Measurements from ENCODE around the gene SIK3. TPM values are rescaled to one million over a fixed set of nuclear protein-coding genes. Genes with fewer than 3 reads are reported as not detected.

The SIK3 gene
- total and polyA plus RNA-seq, 2 donors (not counting 3 experiments of a cell fraction or from before 2014, with no cell fraction given): 10.3 to 21.3 TPM

DNA sequence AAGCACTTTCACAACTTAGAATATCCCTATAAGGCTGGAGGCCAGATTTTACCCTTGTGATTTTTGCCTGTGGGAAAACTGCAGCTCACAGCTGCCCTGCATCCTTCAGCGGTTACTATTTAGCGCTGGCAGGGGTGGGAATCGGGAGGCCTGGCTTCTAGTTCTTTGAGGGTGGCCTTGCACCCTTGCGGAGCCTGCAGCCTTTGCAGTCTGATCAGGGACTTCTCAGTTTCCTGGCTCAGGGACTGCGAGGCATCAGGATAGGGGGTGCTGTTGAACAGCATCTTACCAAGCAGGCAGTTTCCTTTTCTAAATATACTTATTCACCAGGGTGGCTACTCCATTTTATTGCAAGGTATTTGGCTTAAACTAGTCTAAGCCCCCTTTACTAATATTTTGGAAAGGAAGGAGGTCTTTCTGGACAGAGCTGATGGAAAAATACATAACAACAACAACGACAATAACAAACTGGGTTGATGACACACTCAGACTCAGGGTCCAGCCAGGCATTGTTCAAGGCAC, 257.9 kb downstream of the SIK3 start:
- H3K9me1 ChIP-seq (replicated peaks; ENCODE audit: control insufficient read depth, extremely low read depth, insufficient read depth, low read length): no peaks in the 10 kb centered on the region
- no peak overlapping the region for H3K4me2 ChIP-seq (ENCODE audit: insufficient read depth, low read length)
- peaks cover 4% of the 10 kb centered on the region for H3K4me1 ChIP-seq (ENCODE audit: control insufficient read depth, extremely low read depth, insufficient read depth, low read length)
- H4K20me1 ChIP-seq (replicated peaks; ENCODE audit: control insufficient read depth, extremely low read depth, insufficient read depth, low read length): no peaks in the 10 kb centered on the region
- CTCF ChIA-PET: interaction anchor here (1.6 kb wide), 1 partner anchor 50 kb away, joined by 11 read pairs; the partner anchor contains the start of gene APOA5
- no peaks in the 10 kb centered on the region for H3K9me3 ChIP-seq (replicated peaks; ENCODE audit: control insufficient read depth, insufficient read depth, low read length)
- H2AFZ ChIP-seq (ENCODE audit: low read depth, low read length): no peak overlapping the region
- POLR2A ChIA-PET: no interaction called here
- peaks cover 0 to 4% of the 10 kb centered on the region in 2 experiments for H3K36me3 ChIP-seq (ENCODE audit: control insufficient read depth in 2 of 2, extremely low read depth in 1 of 2, insufficient read depth in 2 of 2, low read length in 2 of 2)
- TF ChIP-seq, protein P1, sequence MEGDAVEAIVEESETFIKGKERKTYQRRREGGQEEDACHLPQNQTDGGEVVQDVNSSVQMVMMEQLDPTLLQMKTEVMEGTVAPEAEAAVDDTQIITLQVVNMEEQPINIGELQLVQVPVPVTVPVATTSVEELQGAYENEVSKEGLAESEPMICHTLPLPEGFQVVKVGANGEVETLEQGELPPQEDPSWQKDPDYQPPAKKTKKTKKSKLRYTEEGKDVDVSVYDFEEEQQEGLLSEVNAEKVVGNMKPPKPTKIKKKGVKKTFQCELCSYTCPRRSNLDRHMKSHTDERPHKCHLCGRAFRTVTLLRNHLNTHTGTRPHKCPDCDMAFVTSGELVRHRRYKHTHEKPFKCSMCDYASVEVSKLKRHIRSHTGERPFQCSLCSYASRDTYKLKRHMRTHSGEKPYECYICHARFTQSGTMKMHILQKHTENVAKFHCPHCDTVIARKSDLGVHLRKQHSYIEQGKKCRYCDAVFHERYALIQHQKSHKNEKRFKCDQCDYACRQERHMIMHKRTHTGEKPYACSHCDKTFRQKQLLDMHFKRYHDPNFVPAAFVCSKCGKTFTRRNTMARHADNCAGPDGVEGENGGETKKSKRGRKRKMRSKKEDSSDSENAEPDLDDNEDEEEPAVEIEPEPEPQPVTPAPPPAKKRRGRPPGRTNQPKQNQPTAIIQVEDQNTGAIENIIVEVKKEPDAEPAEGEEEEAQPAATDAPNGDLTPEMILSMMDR (IDR thresholded peaks at IDR 0.05; ENCODE audit: extremely low read depth in 1 of 2, insufficient read depth in 1 of 2, low read depth in 1 of 2, low read length in 2 of 2): peak in 1 of 2 donors; percentile 10
- no peak for TF ChIP-seq GATA2 (IDR thresholded peaks at IDR 0.05; ENCODE audit: insufficient read depth, insufficient read length, low read depth, low read length)
- intact Hi-C loops (cut with micrococcal nuclease) (no loop called here), dilution Hi-C loops (cut with MboI; ENCODE audit: extremely low pct_ligation_motif_present, low sequenced_read_pairs) (no loop called here)
- H3K9ac ChIP-seq (replicated peaks; ENCODE audit: extremely low read depth, insufficient read depth, low read length): no peak overlapping the region
- no peak overlapping the region for H3K4me3 ChIP-seq (replicated peaks in 1 of 3; ENCODE audit: insufficient read depth in 1 of 3, low read depth in 1 of 3, low read length in 3 of 3)
- DNase-seq (ENCODE audit: low read depth, low spot score) (no peak), FAIRE-seq (no peak)
- BruUV-seq (replicated peaks): no TSS peak
- no peak overlapping the region for H3K27ac ChIP-seq (ENCODE audit: insufficient read depth, low read depth, low read length)
- H3K27me3 ChIP-seq (ENCODE audit: control insufficient read depth in 2 of 2, insufficient read depth in 2 of 2, low read length in 2 of 2): no peaks in the 10 kb centered on the region
- H3K79me2 ChIP-seq (ENCODE audit: control insufficient read depth, insufficient read depth, low read length): no peaks in the 10 kb centered on the region

DNA sequence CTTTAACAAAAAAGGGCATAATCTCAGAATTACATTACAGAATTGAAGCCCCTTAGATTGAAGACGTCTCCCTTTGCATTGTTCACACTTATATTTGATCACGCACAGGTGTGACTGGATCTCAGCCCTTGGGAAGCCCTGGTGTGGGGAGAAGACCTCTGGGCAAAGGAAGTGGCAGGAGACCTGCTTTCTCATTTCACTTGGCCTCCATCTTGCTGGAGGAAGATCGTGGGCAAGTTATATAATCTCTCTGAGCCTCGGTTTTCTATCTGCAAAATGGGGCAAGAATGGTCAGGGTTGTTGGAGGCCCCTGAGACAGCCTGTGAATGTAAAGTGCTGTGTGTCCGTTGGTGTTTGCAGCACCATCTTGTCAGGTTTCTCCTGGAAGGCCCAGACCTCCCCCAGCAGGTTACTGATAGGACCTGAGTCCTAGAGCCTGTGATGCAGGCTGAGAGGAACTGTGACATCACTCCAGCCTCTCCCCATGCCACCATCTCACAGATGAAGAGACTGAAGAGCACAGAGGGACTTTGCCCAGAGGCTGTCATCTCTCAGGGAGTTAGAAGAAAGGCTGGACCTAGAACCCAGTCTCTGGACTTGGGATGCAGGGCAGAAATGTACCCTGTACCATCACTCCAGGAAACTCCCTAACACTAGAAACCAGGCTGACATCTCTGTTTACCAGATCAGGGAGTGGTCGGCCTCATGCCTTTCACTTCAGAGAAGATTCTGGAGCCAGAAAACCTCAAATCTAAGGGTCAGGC, 259.7 kb downstream of the SIK3 start:
- DNase-seq (ENCODE audit: low read depth, low spot score) (no peak), FAIRE-seq (no peak)
- intact Hi-C loops (cut with micrococcal nuclease): loop anchor here (5.0 kb wide), 1 partner anchor 106 kb away; no protein-coding TSS in a partner anchor
- no TSS peak for BruUV-seq (replicated peaks)
- Histone ChIP-seq H3K27ac (ENCODE audit: insufficient read depth, low read depth, low read length) (no peak overlapping the region), H2AFZ (ENCODE audit: low read depth, low read length) (no peak overlapping the region), H3K27me3 (ENCODE audit: control insufficient read depth in 2 of 2, insufficient read depth in 2 of 2, low read length in 2 of 2) (no peaks in the 10 kb centered on the region), H3K4me1 (ENCODE audit: control insufficient read depth, extremely low read depth, insufficient read depth, low read length) (peaks cover 6% of the 10 kb centered on the region), H3K36me3 (ENCODE audit: control insufficient read depth in 2 of 2, extremely low read depth in 1 of 2, insufficient read depth in 2 of 2, low read length in 2 of 2) (no peaks in the 10 kb centered on the region), H3K9me1 (replicated peaks; ENCODE audit: control insufficient read depth, extremely low read depth, insufficient read depth, low read length) (no peaks in the 10 kb centered on the region), H3K4me3 (replicated peaks in 1 of 3; ENCODE audit: insufficient read depth in 1 of 3, low read depth in 1 of 3, low read length in 3 of 3) (no peak overlapping the region), H3K79me2 (ENCODE audit: control insufficient read depth, insufficient read depth, low read length) (no peaks in the 10 kb centered on the region), H3K9ac (replicated peaks; ENCODE audit: extremely low read depth, insufficient read depth, low read length) (no peak overlapping the region), H3K4me2 (ENCODE audit: insufficient read depth, low read length) (no peak overlapping the region), H4K20me1 (replicated peaks; ENCODE audit: control insufficient read depth, extremely low read depth, insufficient read depth, low read length) (no peaks in the 10 kb centered on the region), H3K9me3 (replicated peaks; ENCODE audit: control insufficient read depth, insufficient read depth, low read length) (no peaks in the 10 kb centered on the region)
- TF ChIP-seq JUN (IDR thresholded peaks at IDR 0.05; ENCODE audit: borderline replicate concordance, insufficient read depth, insufficient read length, low read depth): no peak
- TF ChIP-seq, protein P1 (IDR thresholded peaks at IDR 0.05; ENCODE audit: extremely low read depth in 1 of 2, insufficient read depth in 1 of 2, low read depth in 1 of 2, low read length in 2 of 2): no peak
- CTCF ChIA-PET: interaction anchor here (1.6 to 5.0 kb wide), 2 partner anchors 47 to 48 kb away, joined by 11 to 272 read pairs; partner anchors contain the start of gene APOA5
- POLR2A ChIA-PET: no interaction called here
- dilution Hi-C loops (cut with MboI; ENCODE audit: extremely low pct_ligation_motif_present, low sequenced_read_pairs): no loop called here

Measured in endothelial cell of umbilical vein (primary cell).